NCI-H2227 (cell line): ENCODE results near the gene NPHS2.

ENCODE experiments used
- DNase-seq: peaks from one replicate; lab custom pipeline; 2025; ENCODE audit not compliant: unreplicated experiment; lab: John Stamatoyannopoulos, UW

The NPHS2 gene

GRCh38 chr1:179575497-179576314 lies at the start of gene NPHS2:
Gene NPHS2 (minus strand): TSS chr1:179575948. CDS start chr1:179575864, 84 bp downstream.
- DNase-seq, result peak; percentile 8

GRCh38 chr1:179612361-179612760 lies 36.6 kb upstream of the NPHS2 start:
- no peak for DNase-seq

GRCh38 chr1:179601093-179601492 lies 25.3 kb upstream of the NPHS2 start:
- no peak for DNase-seq

- peak; percentile 45 for DNase-seq
These were observed 24.0 kb upstream of the NPHS2 start for GRCh38 chr1:179599623-179600249.

GRCh38 chr1:179598631-179599030 lies 22.9 kb upstream of the NPHS2 start:
- DNase-seq, result no peak

GRCh38 chr1:179591592-179592580 lies 16.1 kb upstream of the NPHS2 start, which contains the start of gene TDRD5:
Gene TDRD5 (plus strand): TSS chr1:179591832. CDS start chr1:179592616, 784 bp downstream.
- DNase-seq, result peak; percentile 37

GRCh38 chr1:179591253-179591591 lies 15.5 kb upstream of the NPHS2 start:
- no peak for DNase-seq

GRCh38 chr1:179590671-179591070 lies 14.9 kb upstream of the NPHS2 start:
- no peak for DNase-seq

GRCh38 chr1:179589509-179589908 lies 13.8 kb upstream of the NPHS2 start:
- no peak for DNase-seq

- DNase-seq, result no peak
These were observed 12.8 kb upstream of the NPHS2 start for GRCh38 chr1:179588425-179589024.

- no peak for DNase-seq
These were observed 11.6 kb upstream of the NPHS2 start for GRCh38 chr1:179587336-179587735.

GRCh38 chr1:179586107-179586823 lies 10.5 kb upstream of the NPHS2 start:
- DNase-seq, result peak; percentile 79

GRCh38 chr1:179583771-179584320 lies 8.1 kb upstream of the NPHS2 start:
- DNase-seq, result no peak

GRCh38 chr1:179576509-179576908 lies 761 bp upstream of the NPHS2 start:
- DNase-seq, result no peak

GRCh38 chr1:179558078-179558477 lies 17.7 kb downstream of the NPHS2 start:
- no peak for DNase-seq

GRCh38 chr1:179554427-179554826 lies 21.3 kb downstream of the NPHS2 start:
- DNase-seq, result no peak

- no peak for DNase-seq
These were observed 24.7 kb downstream of the NPHS2 start for GRCh38 chr1:179550746-179551682.

GRCh38 chr1:179549368-179549700 lies 26.4 kb downstream of the NPHS2 start:
- no peak for DNase-seq
